ENCODE results near the gene SH3RF3.
"Not testable (repeated sequence)": the region's sequence is repeated elsewhere in the genome, so short reads cannot be mapped to it uniquely, and the experiment has no call there.

The SH3RF3 gene

GRCh38 chr2:109128616-109129355, at the start of gene SH3RF3:
Gene SH3RF3, plus strand, starts transcription at chr2:109129205.
- DNase-seq (ENCODE audit: low read depth), result no peak

GRCh38 chr2:109079590-109079989, 49.4 kb upstream of the SH3RF3 start:
- DNase-seq (ENCODE audit: low read depth), result no peak

GRCh38 chr2:109080109-109080508, 48.9 kb upstream of the SH3RF3 start:
- no peak for DNase-seq (ENCODE audit: low read depth)

GRCh38 chr2:109080757-109081156, 48.2 kb upstream of the SH3RF3 start:
- no peak for DNase-seq (ENCODE audit: low read depth)

GRCh38 chr2:109081374-109081773, 47.6 kb upstream of the SH3RF3 start:
- no peak for DNase-seq (ENCODE audit: low read depth)

- no peak for DNase-seq (ENCODE audit: low read depth)
Measured at GRCh38 chr2:109083771-109084170, 45.2 kb upstream of the SH3RF3 start.

- no peak for DNase-seq (ENCODE audit: low read depth)
Measured at GRCh38 chr2:109084341-109084740, 44.7 kb upstream of the SH3RF3 start.

GRCh38 chr2:109085912-109086742, 42.9 kb upstream of the SH3RF3 start:
- no peak for DNase-seq (ENCODE audit: low read depth)

GRCh38 chr2:109086743-109087020, 42.3 kb upstream of the SH3RF3 start:
- no peak for DNase-seq (ENCODE audit: low read depth)

- DNase-seq (ENCODE audit: low read depth), result no peak
Measured at GRCh38 chr2:109087055-109087663, 41.8 kb upstream of the SH3RF3 start.

GRCh38 chr2:109089602-109090300, 39.3 kb upstream of the SH3RF3 start:
- DNase-seq (ENCODE audit: low read depth), result no peak

GRCh38 chr2:109091526-109091925, 37.5 kb upstream of the SH3RF3 start:
- DNase-seq (ENCODE audit: low read depth), result no peak

- DNase-seq (ENCODE audit: low read depth), result no peak
Measured at GRCh38 chr2:109094144-109094543, 34.9 kb upstream of the SH3RF3 start.

- DNase-seq (ENCODE audit: low read depth), result peak; percentile 4
Measured at GRCh38 chr2:109098251-109098920, 30.6 kb upstream of the SH3RF3 start.

GRCh38 chr2:109098921-109099273, 30.1 kb upstream of the SH3RF3 start:
- DNase-seq (ENCODE audit: low read depth), result no peak

GRCh38 chr2:109102588-109103233, 26.3 kb upstream of the SH3RF3 start:
- no peak for DNase-seq (ENCODE audit: low read depth)

- no peak for DNase-seq (ENCODE audit: low read depth)
Measured at GRCh38 chr2:109105113-109105512, 23.9 kb upstream of the SH3RF3 start.

- no peak for DNase-seq (ENCODE audit: low read depth)
Measured at GRCh38 chr2:109108740-109109139, 20.3 kb upstream of the SH3RF3 start.

- no peak for DNase-seq (ENCODE audit: low read depth)
Measured at GRCh38 chr2:109109342-109109741, 19.7 kb upstream of the SH3RF3 start.

GRCh38 chr2:109110170-109110569, 18.8 kb upstream of the SH3RF3 start:
- no peak for DNase-seq (ENCODE audit: low read depth)

GRCh38 chr2:109117181-109117580, 11.8 kb upstream of the SH3RF3 start:
- not testable (repeated sequence) for DNase-seq (ENCODE audit: low read depth)

- DNase-seq (ENCODE audit: low read depth), result no peak
Measured at GRCh38 chr2:109117780-109118179, 11.2 kb upstream of the SH3RF3 start.

Measured in non-pigmented ciliary epithelial cell (primary cell).